KMS-11 (cell line): ENCODE data around the gene RPL7L1.

Experiments used
- H2AFZ ChIP-seq: fragments of 200-600 bp; sonication (generic); 2 replicates; pipeline ENCODE4 v1.6.1; 2016; ENCODE audit warnings: antibody characterized with exemption, mixed run types, low read depth
- H3K27ac ChIP-seq: fragments of 200-600 bp; sonication (generic); 2 replicates; pipeline ENCODE4 v1.6.1; 2016; ENCODE audit warnings: mild to moderate bottlenecking, mixed run types
- H3K27me3 ChIP-seq: fragments of 200-600 bp; sonication (generic); 2 replicates; pipeline ENCODE4 v1.6.1; 2017; ENCODE audit warnings: mild to moderate bottlenecking, low read depth, mixed run types, moderate library complexity; ENCODE audit not compliant: insufficient read depth
- H3K36me3 ChIP-seq: fragments of 200-600 bp; sonication (generic); 2 replicates; pipeline ENCODE4 v1.6.1; 2017; ENCODE audit warnings: mild to moderate bottlenecking, mixed run types; ENCODE audit not compliant: insufficient read depth
- H3K4me1 ChIP-seq: fragments of 200-600 bp; sonication (generic); 2 replicates; pipeline ENCODE4 v1.6.1; 2016; ENCODE audit warnings: mild to moderate bottlenecking, low read depth, mixed run types; ENCODE audit not compliant: poor library complexity, severe bottlenecking
- H3K4me2 ChIP-seq: fragments of 200-600 bp; sonication (generic); 2 replicates; pipeline ENCODE4 v1.7.0; 2016; ENCODE audit warnings: mild to moderate bottlenecking, mixed run types
- H3K4me3 ChIP-seq: fragments of 200-600 bp; sonication (generic); IDR thresholded peaks from 2 replicates; pipeline ENCODE4 v1.6.1; 2017; ENCODE audit warnings: low read depth, low read length, mixed read lengths; ENCODE audit not compliant: insufficient read depth
- H3K79me2 ChIP-seq: fragments of 200-600 bp; sonication (generic); 2 replicates; pipeline ENCODE4 v1.6.1; 2016; ENCODE audit warnings: low read depth, mixed run types; ENCODE audit not compliant: insufficient read depth
- H3K9ac ChIP-seq: fragments of 200-600 bp; sonication (generic); 2 replicates; pipeline ENCODE4 v1.6.1; 2016; ENCODE audit warnings: mild to moderate bottlenecking, mixed run types
- H4K20me1 ChIP-seq: fragments of 200-600 bp; sonication (generic); 2 replicates; pipeline ENCODE4 v1.6.1; 2016; ENCODE audit warnings: mild to moderate bottlenecking, mixed run types; ENCODE audit not compliant: insufficient read depth
- TF ChIP-seq, protein P1 (sequence below): fragments of 200-600 bp; sonication (generic); conservative IDR thresholded peaks from 2 replicates; pipeline ENCODE4 v1.6.1; 2017; ENCODE audit warnings: low read depth, mild to moderate bottlenecking, antibody characterized with exemption, low read length, moderate library complexity, mixed read lengths

The RPL7L1 gene

DNA sequence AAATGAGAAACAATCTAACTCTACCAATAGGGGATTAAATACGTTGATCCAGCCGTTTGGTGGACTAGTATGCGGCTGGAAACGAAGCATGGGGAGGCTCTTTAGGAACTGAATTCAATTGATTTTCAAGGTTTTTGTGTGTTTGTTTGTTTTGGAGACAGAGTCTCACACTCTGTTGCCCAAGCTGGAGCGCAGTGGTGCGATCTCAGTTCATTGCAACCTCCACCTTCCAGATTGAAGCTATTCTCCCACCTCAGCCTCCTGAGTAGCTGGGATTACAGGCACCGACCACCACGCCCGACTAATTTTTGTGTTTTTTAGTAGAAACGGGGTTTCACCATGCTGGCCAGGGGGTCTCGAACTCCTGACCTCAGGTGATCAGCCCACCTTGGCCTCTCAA, 57.0 kb downstream of the RPL7L1 start:
- no peaks in the 10 kb centered on the region for H3K36me3 ChIP-seq
- H3K4me3 ChIP-seq = no peak overlapping the region
- H3K27ac ChIP-seq = no peak overlapping the region
- no peaks in the 10 kb centered on the region for H3K27me3 ChIP-seq
- peaks cover 21% of the 10 kb centered on the region; the same call in 1 of the 2 replicates for H3K79me2 ChIP-seq
- TF ChIP-seq, protein P1, sequence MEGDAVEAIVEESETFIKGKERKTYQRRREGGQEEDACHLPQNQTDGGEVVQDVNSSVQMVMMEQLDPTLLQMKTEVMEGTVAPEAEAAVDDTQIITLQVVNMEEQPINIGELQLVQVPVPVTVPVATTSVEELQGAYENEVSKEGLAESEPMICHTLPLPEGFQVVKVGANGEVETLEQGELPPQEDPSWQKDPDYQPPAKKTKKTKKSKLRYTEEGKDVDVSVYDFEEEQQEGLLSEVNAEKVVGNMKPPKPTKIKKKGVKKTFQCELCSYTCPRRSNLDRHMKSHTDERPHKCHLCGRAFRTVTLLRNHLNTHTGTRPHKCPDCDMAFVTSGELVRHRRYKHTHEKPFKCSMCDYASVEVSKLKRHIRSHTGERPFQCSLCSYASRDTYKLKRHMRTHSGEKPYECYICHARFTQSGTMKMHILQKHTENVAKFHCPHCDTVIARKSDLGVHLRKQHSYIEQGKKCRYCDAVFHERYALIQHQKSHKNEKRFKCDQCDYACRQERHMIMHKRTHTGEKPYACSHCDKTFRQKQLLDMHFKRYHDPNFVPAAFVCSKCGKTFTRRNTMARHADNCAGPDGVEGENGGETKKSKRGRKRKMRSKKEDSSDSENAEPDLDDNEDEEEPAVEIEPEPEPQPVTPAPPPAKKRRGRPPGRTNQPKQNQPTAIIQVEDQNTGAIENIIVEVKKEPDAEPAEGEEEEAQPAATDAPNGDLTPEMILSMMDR = no peak
- H3K4me2 ChIP-seq = no peak overlapping the region
- H3K4me1 ChIP-seq = peaks cover 1% of the 10 kb centered on the region
- H4K20me1 ChIP-seq = no peaks in the 10 kb centered on the region
- H2AFZ ChIP-seq = no peak overlapping the region
- H3K9ac ChIP-seq = no peak overlapping the region

DNA sequence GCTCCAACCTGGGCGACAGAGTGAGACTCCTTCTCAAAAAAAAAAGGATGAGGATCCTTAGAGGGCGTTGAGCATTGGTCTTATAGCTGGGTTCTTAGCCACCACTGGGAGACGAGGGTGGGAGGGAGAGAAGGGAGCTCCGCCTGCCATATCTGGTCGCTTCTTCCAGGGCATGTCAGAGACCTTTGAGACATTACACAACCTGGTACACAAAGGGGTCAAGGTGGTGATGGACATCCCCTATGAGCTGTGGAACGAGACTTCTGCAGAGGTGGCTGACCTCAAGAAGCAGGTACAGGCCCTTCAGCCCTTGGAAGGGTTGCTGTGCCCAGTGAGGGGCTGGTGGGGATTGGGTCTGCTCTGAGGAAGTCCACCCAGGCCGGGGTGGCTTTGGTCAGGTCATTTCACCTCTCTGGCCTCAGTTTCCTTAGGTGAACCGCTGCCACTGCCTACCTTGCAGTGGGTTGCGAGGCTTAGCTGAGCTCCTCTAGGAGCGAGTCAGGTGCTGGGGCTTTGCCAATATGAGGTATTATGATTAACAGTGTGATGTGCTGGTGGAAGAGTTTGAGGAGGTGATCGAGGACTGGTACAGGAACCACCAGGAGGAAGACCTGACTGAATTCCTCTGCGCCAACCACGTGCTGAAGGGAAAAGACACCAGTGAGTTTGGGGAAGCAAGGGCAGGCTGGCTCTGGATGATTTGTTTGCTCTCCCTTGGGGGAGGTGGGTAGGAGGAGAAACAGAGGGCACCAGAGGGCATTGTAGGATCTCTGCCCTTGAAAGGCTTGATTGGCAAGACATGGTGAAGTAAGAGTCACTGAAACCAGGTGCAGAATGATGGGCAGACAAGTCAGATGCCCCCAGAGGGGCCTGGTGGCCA, 58.4 kb downstream of the RPL7L1 start:
- Histone ChIP-seq H3K27ac (no peak overlapping the region), H3K9ac (no peak overlapping the region), H3K4me2 (no peak overlapping the region), H3K4me3 (no peak overlapping the region), H4K20me1 (no peaks in the 10 kb centered on the region), H3K27me3 (no peaks in the 10 kb centered on the region), H3K79me2 (peaks cover 8% of the 10 kb centered on the region; the same call in 1 of the 2 replicates), H3K36me3 (no peaks in the 10 kb centered on the region), H2AFZ (no peak overlapping the region), H3K4me1 (no peaks in the 10 kb centered on the region)
- TF ChIP-seq, protein P1 = no peak

DNA sequence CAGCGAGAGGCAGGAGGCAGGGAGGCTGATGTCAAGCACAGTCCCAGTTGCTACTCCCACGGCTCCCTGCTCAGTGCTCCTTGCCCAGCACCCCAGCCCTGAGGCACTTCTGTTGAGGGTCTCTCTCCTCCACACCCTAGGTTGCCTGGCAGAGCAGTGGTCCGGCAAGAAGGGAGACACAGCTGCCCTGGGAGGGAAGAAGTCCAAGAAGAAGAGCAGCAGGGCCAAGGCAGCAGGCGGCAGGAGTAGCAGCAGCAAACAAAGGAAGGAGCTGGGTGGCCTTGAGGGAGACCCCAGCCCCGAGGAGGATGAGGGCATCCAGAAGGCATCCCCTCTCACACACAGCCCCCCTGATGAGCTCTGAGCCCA, 59.0 kb downstream of the RPL7L1 start:
- no peaks in the 10 kb centered on the region for H3K4me1 ChIP-seq
- TF ChIP-seq, protein P1 = no peak

DNA sequence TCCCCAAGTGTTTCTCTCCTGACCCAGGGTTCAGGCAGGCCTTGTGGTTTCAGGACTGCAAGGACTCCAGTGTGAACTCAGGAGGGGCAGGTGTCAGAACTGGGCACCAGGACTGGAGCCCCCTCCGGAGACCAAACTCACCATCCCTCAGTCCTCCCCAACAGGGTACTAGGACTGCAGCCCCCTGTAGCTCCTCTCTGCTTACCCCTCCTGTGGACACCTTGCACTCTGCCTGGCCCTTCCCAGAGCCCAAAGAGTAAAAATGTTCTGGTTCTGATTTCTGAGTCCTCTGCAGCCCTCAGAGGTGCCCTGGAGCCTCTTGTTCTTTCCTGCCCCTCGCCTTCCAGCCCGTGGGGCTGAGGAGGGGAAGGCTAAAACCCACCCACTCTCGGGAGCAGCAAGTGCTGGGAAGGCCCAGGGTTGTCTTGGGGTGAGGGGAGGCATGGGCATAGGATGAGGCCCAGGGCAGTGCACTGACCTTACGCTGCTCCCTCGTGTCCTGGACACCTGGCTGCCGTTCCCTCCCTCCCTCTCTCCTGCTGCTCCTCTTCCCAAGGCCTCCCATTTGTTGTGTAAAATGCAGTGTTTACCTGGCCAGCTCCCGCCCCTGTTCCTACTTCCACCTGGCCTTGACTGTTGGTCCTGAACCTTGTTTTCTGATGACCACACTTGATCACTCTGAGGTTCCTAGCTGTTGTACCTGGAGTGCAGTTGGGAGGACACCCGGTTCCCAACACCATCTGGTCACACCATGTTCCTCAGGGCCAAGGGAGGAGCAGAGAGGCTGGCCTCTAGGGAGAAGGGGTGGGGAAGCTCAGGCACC, 59.8 kb downstream of the RPL7L1 start:
- Histone ChIP-seq H2AFZ (no peak overlapping the region), H3K4me2 (no peak overlapping the region), H3K36me3 (no peaks in the 10 kb centered on the region), H3K27ac (no peak overlapping the region), H3K4me3 (no peak overlapping the region), H3K4me1 (no peaks in the 10 kb centered on the region), H3K27me3 (no peaks in the 10 kb centered on the region), H3K9ac (no peak overlapping the region), H4K20me1 (no peaks in the 10 kb centered on the region), H3K79me2 (no peaks in the 10 kb centered on the region; the same call in 1 of the 2 replicates)
- TF ChIP-seq, protein P1 = no peak

More for the DNA sequence above, 59.0 kb downstream of the RPL7L1 start:
- H2AFZ ChIP-seq = no peak overlapping the region
- no peaks in the 10 kb centered on the region for H3K36me3 ChIP-seq
- peaks cover 1% of the 10 kb centered on the region; the same call in 1 of the 2 replicates for H3K79me2 ChIP-seq
- no peaks in the 10 kb centered on the region for H3K27me3 ChIP-seq
- H3K27ac ChIP-seq = no peak overlapping the region
- H3K4me2 ChIP-seq = no peak overlapping the region
- no peak overlapping the region for H3K9ac ChIP-seq
- H4K20me1 ChIP-seq = no peaks in the 10 kb centered on the region
- no peak overlapping the region for H3K4me3 ChIP-seq
